ENCODE results near the gene GGA2. TPM values are rescaled to one million over a fixed set of nuclear protein-coding genes. Genes with fewer than 3 reads are reported as not detected.
A peak's percentile ranks its signal among the peaks of the same experiment; 100 is the strongest.

GGA2 gene
- total RNA-seq: 10 to 100 TPM; 22.0 to 62.5 (median 48.8) TPM
- 10 to 100 TPM; 17.6 to 28.9 (median 19.7) TPM for polyA plus RNA-seq
- long read RNA-seq, donor 1: 0 reads
- long read RNA-seq, donor 2, full-length matches to known transcripts: 2 of 2 reads
- long read RNA-seq, donor 2, partial matches to known transcripts: 0 of 2 reads
- long read RNA-seq, donor 2, other reads (novel, unspliced or antisense): 0 of 2 reads
- long read RNA-seq, donor 3, full-length matches to known transcripts: 5 of 5 reads
- long read RNA-seq, donor 3, partial matches to known transcripts: 0 of 5 reads
- long read RNA-seq, donor 3, other reads (novel, unspliced or antisense): 0 of 5 reads
- long read RNA-seq, donor 4: 0 reads
- long read RNA-seq, donor 5, full-length matches to known transcripts: 3 of 3 reads
- long read RNA-seq, donor 5, partial matches to known transcripts: 0 of 3 reads
- long read RNA-seq, donor 5, other reads (novel, unspliced or antisense): 0 of 3 reads
- long read RNA-seq, donor 6, full-length matches to known transcripts: 12 of 17 reads
- long read RNA-seq, donor 6, partial matches to known transcripts: 5 of 17 reads
- long read RNA-seq, donor 6, other reads (novel, unspliced or antisense): 0 of 17 reads
- long read RNA-seq, donor 7, full-length matches to known transcripts: 3 of 3 reads
- long read RNA-seq, donor 7, partial matches to known transcripts: 0 of 3 reads
- long read RNA-seq, donor 7, other reads (novel, unspliced or antisense): 0 of 3 reads
- long read RNA-seq, donor 8, full-length matches to known transcripts: 2 of 2 reads
- long read RNA-seq, donor 8, partial matches to known transcripts: 0 of 2 reads
- long read RNA-seq, donor 8, other reads (novel, unspliced or antisense): 0 of 2 reads
- long read RNA-seq, donor 9, full-length matches to known transcripts: 2 of 2 reads
- long read RNA-seq, donor 9, partial matches to known transcripts: 0 of 2 reads
- long read RNA-seq, donor 9, other reads (novel, unspliced or antisense): 0 of 2 reads
- long read RNA-seq, donor 10, full-length matches to known transcripts: 2 of 2 reads
- long read RNA-seq, donor 10, partial matches to known transcripts: 0 of 2 reads
- long read RNA-seq, donor 10, other reads (novel, unspliced or antisense): 0 of 2 reads

GRCh38 chr16:23510164-23510914, at the start of gene GGA2:
Gene GGA2 (minus strand): TSS chr16:23510494. CDS start chr16:23510411, 83 bp downstream.
- Histone ChIP-seq H3K36me3 (peaks cover 0 to 12% (median 5%) of the 10 kb centered on the region in 4 donors), H3K27ac (peak within 1 kb of the TSS; percentile 86 to 90 (median 88)), H3K4me1 (peaks cover 24 to 57% (median 46%) of the 10 kb centered on the region in 4 donors), H3K9me3 (no peaks in the 10 kb centered on the region), H3K4me3 (peak within 1 kb of the TSS; percentile 79 to 98 (median 86)), H3K27me3 (no peaks in the 10 kb centered on the region)
- WGBS, 5 donors: 1 to 2% (median 2%) methylated on average over 33 to 71 of the region's 71 CpGs
- TF ChIP-seq EP300 (IDR thresholded peaks at IDR 0.05): no peak
- TF ChIP-seq CTCF (IDR thresholded peaks at IDR 0.05): peak in 1 of 7 experiments; percentile 26
- peak; percentile 79 to 96 (median 93) for TF ChIP-seq POLR2AphosphoS5 (IDR thresholded peaks at IDR 0.05)
- TF ChIP-seq POLR2A (IDR thresholded peaks at IDR 0.05): peak in 1 of 4 donors; percentile 26
- intact Hi-C loops (cut with DNase I; ENCODE audit: low total_unique reads): no loop called here
- peak; percentile 88 to 96 for DNase-seq

GRCh38 chr16:23557779-23558702, 47.7 kb upstream of the GGA2 start:
- TF ChIP-seq CTCF (IDR thresholded peaks at IDR 0.05): no peak
- TF ChIP-seq POLR2AphosphoS5 (IDR thresholded peaks at IDR 0.05): no peak
- no peak for TF ChIP-seq POLR2A (IDR thresholded peaks at IDR 0.05)
- TF ChIP-seq EP300 (IDR thresholded peaks at IDR 0.05): no peak
- no peaks in the 10 kb centered on the region for H3K9me3 ChIP-seq
- H3K27me3 ChIP-seq: no peaks in the 10 kb centered on the region
- intact Hi-C loops (cut with DNase I; ENCODE audit: low total_unique reads): no loop called here
- WGBS, 5 donors: 1 to 6% (median 2%) methylated on average over 6 to 60 of the region's 60 CpGs
- peak overlapping the region; percentile 71 to 95 (median 91) for H3K27ac ChIP-seq
- H3K4me1 ChIP-seq: peaks cover 11 to 55% (median 42%) of the 10 kb centered on the region in 4 donors
- H3K4me3 ChIP-seq: peak overlapping the region; percentile 92 to 100 (median 98)
- peaks cover 31 to 46% (median 45%) of the 10 kb centered on the region in 4 donors for H3K36me3 ChIP-seq
- DNase-seq: peak in 1 of 2 donors; percentile 69

GRCh38 chr16:23556881-23557778, 46.8 kb upstream of the GGA2 start, which contains the start of the genes EARS2 and UBFD1:
Gene EARS2 (minus strand): TSS chr16:23557350. CDS start chr16:23557343, 7 bp downstream.
Gene UBFD1 (plus strand): TSS chr16:23557727. CDS start chr16:23557743, 16 bp downstream.
- DNase-seq: peak; percentile 99
- peaks cover 30 to 46% (median 45%) of the 10 kb centered on the region in 4 donors for H3K36me3 ChIP-seq
- peak within 1 kb of the TSS; percentile 92 to 100 (median 98) for H3K4me3 ChIP-seq
- intact Hi-C loops (cut with DNase I; ENCODE audit: low total_unique reads): no loop called here
- no peaks in the 10 kb centered on the region for H3K9me3 ChIP-seq
- peak within 1 kb of the TSS; percentile 71 to 95 (median 91) for H3K27ac ChIP-seq
- peaks cover 11 to 55% (median 42%) of the 10 kb centered on the region in 4 donors for H3K4me1 ChIP-seq
- WGBS, 5 donors: 1 to 5% (median 2%) methylated on average over 22 to 65 of the region's 65 CpGs
- H3K27me3 ChIP-seq: no peaks in the 10 kb centered on the region
- TF ChIP-seq POLR2A (IDR thresholded peaks at IDR 0.05) (no peak), CTCF (IDR thresholded peaks at IDR 0.05) (peak in 6 of 7 experiments; percentile 70 to 98 (median 94)), EP300 (IDR thresholded peaks at IDR 0.05) (no peak), POLR2AphosphoS5 (IDR thresholded peaks at IDR 0.05) (peak; percentile 27 to 91 (median 66))

Data from stomach (tissue), 19 donors.